A673 (cell line): ENCODE data around the gene NGEF. TPM values are rescaled to one million over a fixed set of nuclear protein-coding genes. Genes with fewer than 3 reads are reported as not detected.

Source experiments
- BruUV-seq: library from RNA; stranded (reverse); fragments of 400-500 nt; replicated peaks from 2 replicates; lab custom pipeline; 2021; lab: Mats Ljungman, UMichigan
- CTCF ChIA-PET: fragments of 300-600 bp; sonication (Branson Sonifier 250); formaldehyde crosslinking; loops from one replicate; lab custom pipeline; 2022; ENCODE audit warnings: antibody characterized with exemption; lab: Charles Lee
- POLR2A ChIA-PET: fragments of 300-600 bp; sonication (Branson Sonifier 250); formaldehyde crosslinking; loops from one replicate; lab custom pipeline; 2022; ENCODE audit warnings: antibody characterized with exemption; ENCODE audit not compliant: low non-redundant PET; lab: Charles Lee
- DNase-seq: peaks from one replicate; pipeline ENCODE4 v3.0.0-alpha.2; 2015; ENCODE audit warnings: low spot score
- H3K27ac ChIP-seq: fragments of 200-600 bp; sonication (generic); 2 replicates; pipeline ENCODE4 v1.5.1; 2016; ENCODE audit warnings: mixed run types, low read depth, mild to moderate bottlenecking, mixed read lengths, antibody characterized with exemption, low read length; ENCODE audit not compliant: poor library complexity, severe bottlenecking
- H3K27me3 ChIP-seq: fragments of 200-600 bp; sonication (generic); replicated peaks from 2 replicates; pipeline ENCODE4 v1.6.1; 2017; ENCODE audit warnings: mixed run types, low read depth, mild to moderate bottlenecking, mixed read lengths, antibody characterized with exemption, low read length; ENCODE audit not compliant: insufficient read depth, poor library complexity
- H3K36me3 ChIP-seq: fragments of 200-600 bp; sonication (generic); 2 replicates; pipeline ENCODE4 v1.6.1; 2016; ENCODE audit warnings: mixed run types, mild to moderate bottlenecking, mixed read lengths, antibody characterized with exemption, low read length; ENCODE audit not compliant: insufficient read depth, poor library complexity, severe bottlenecking
- H3K4me1 ChIP-seq: fragments of 200-600 bp; sonication (generic); 2 replicates; pipeline ENCODE4 v1.6.1; 2017; ENCODE audit warnings: mixed run types, mild to moderate bottlenecking, mixed read lengths, antibody characterized with exemption, low read length; ENCODE audit not compliant: insufficient read depth, poor library complexity, severe bottlenecking
- H3K4me3 ChIP-seq: fragments of 200-600 bp; sonication (generic); 2 replicates; pipeline ENCODE4 v1.5.1; 2016; ENCODE audit warnings: low read depth, mixed run types, mild to moderate bottlenecking, mixed read lengths, low read length; ENCODE audit not compliant: poor library complexity, severe bottlenecking
- H3K9me3 ChIP-seq: fragments of 200-600 bp; sonication (generic); 2 replicates; pipeline ENCODE4 v1.6.1; 2016; ENCODE audit warnings: mixed run types, low read depth, mild to moderate bottlenecking, mixed read lengths, antibody characterized with exemption, low read length; ENCODE audit not compliant: poor library complexity, severe bottlenecking
- EZH2 ChIP-seq: fragments of 200-600 bp; sonication (generic); IDR thresholded peaks from 2 replicates; pipeline ENCODE4 v1.6.1; 2017; ENCODE audit warnings: borderline replicate concordance, low read depth, mild to moderate bottlenecking, mixed read lengths, antibody characterized with exemption, low read length; ENCODE audit not compliant: poor library complexity, severe bottlenecking
- intact Hi-C: fragments of 100-400 bp; cut with micrococcal nuclease; formaldehyde crosslinking; loops from one replicate; pipeline ENCODE4 v1.10.0; 2022; ENCODE audit not compliant: unreplicated experiment
- total RNA-seq: library from RNA; stranded (reverse); gene quantifications from 2 replicates; pipeline ENCODE4 v1.2.3, GENCODE V29; 2021
- TF ChIP-seq, protein P1 (sequence below): fragments of 300-800, 200-600 bp; sonication (generic); conservative IDR thresholded peaks from 2 replicates; pipeline ENCODE4 v1.5.1; 2017; ENCODE audit warnings: low read depth, mild to moderate bottlenecking, antibody characterized with exemption, low read length, moderate library complexity, mixed read lengths

Gene NGEF
- total RNA-seq, 1 experiment from 2014 or later: 0.69 TPM

DNA sequence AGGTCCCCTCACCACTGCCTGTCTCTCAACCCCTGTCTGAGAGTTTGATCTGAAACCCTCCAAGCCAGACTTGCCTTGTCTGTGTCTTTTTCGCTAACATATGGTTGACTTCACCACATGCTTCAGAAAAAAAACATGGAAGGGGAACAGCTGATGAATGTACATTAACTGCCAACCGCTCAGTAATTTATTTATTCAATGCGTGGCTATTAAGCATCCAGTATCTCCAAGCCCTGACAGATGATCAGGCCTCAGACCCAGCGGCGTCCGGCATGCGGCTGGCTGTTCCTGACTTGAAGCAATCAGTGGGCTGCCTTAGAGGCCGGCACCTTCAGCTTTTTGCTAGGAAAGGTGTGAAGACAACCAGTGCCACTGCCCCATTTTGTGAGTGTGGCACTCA lies 62.3 kb downstream of the NGEF start:
- Histone ChIP-seq H3K4me3 (no peak overlapping the region), H3K4me1 (no peaks in the 10 kb centered on the region), H3K27ac (no peak overlapping the region), H3K36me3 (no peaks in the 10 kb centered on the region), H3K9me3 (no peaks in the 10 kb centered on the region), H3K27me3 (no peaks in the 10 kb centered on the region)
- intact Hi-C loops: no loop called here
- POLR2A ChIA-PET: no interaction called here
- CTCF ChIA-PET: no interaction called here
- no TSS peak for BruUV-seq
- no peak for DNase-seq
- TF ChIP-seq, protein P1, sequence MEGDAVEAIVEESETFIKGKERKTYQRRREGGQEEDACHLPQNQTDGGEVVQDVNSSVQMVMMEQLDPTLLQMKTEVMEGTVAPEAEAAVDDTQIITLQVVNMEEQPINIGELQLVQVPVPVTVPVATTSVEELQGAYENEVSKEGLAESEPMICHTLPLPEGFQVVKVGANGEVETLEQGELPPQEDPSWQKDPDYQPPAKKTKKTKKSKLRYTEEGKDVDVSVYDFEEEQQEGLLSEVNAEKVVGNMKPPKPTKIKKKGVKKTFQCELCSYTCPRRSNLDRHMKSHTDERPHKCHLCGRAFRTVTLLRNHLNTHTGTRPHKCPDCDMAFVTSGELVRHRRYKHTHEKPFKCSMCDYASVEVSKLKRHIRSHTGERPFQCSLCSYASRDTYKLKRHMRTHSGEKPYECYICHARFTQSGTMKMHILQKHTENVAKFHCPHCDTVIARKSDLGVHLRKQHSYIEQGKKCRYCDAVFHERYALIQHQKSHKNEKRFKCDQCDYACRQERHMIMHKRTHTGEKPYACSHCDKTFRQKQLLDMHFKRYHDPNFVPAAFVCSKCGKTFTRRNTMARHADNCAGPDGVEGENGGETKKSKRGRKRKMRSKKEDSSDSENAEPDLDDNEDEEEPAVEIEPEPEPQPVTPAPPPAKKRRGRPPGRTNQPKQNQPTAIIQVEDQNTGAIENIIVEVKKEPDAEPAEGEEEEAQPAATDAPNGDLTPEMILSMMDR: no peak
- TF ChIP-seq EZH2: no peak

- no peak overlapping the region for H3K27ac ChIP-seq
- DNase-seq: no peak
- no peaks in the 10 kb centered on the region for H3K9me3 ChIP-seq
- no peaks in the 10 kb centered on the region for H3K27me3 ChIP-seq
- no TSS peak for BruUV-seq
- POLR2A ChIA-PET: no interaction called here
- H3K4me3 ChIP-seq: no peak overlapping the region
- CTCF ChIA-PET: no interaction called here
- no peaks in the 10 kb centered on the region for H3K4me1 ChIP-seq
- intact Hi-C loops: no loop called here
- TF ChIP-seq EZH2: no peak
- TF ChIP-seq, protein P1: no peak
- no peaks in the 10 kb centered on the region for H3K36me3 ChIP-seq
These were observed 64.0 kb downstream of the NGEF start for GRCh38 chr2:232949016-232949415.

GRCh38 chr2:232942831-232943230 lies 70.2 kb downstream of the NGEF start:
- no peak for DNase-seq
- Histone ChIP-seq H3K4me3 (no peak overlapping the region), H3K9me3 (peaks cover 6% of the 10 kb centered on the region), H3K4me1 (no peaks in the 10 kb centered on the region), H3K27me3 (no peaks in the 10 kb centered on the region), H3K36me3 (no peaks in the 10 kb centered on the region), H3K27ac (no peak overlapping the region)
- BruUV-seq: no TSS peak
- TF ChIP-seq, protein P1: no peak
- no peak for TF ChIP-seq EZH2
- intact Hi-C loops: no loop called here
- POLR2A ChIA-PET: no interaction called here
- CTCF ChIA-PET: no interaction called here
